ENCODE measurements around the gene WRNIP1.
"Not testable (repeated sequence)": the region's sequence is repeated elsewhere in the genome, so short reads cannot be mapped to it uniquely, and the experiment has no call there.

The WRNIP1 gene

DNA sequence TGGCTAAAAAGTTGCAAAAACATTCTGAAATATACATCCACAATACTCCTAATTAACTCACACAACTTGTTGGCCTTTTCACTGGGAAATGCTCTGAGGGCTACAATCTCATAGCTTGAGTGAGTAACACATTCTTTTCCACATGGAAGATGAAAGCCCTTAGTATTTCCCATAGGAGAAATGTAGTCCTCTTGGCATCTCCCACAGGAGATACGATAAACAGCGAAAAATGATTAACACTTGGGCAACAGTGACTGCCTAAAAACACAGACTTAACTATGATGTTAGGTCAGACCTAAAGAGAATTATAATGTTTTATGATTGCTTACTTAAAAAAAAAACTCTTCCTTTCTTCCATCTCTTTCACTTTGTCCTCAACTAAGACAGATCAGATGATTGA is 23.4 kb upstream of the WRNIP1 start:
- DNase-seq (ENCODE audit: low spot score), result no peak

DNA sequence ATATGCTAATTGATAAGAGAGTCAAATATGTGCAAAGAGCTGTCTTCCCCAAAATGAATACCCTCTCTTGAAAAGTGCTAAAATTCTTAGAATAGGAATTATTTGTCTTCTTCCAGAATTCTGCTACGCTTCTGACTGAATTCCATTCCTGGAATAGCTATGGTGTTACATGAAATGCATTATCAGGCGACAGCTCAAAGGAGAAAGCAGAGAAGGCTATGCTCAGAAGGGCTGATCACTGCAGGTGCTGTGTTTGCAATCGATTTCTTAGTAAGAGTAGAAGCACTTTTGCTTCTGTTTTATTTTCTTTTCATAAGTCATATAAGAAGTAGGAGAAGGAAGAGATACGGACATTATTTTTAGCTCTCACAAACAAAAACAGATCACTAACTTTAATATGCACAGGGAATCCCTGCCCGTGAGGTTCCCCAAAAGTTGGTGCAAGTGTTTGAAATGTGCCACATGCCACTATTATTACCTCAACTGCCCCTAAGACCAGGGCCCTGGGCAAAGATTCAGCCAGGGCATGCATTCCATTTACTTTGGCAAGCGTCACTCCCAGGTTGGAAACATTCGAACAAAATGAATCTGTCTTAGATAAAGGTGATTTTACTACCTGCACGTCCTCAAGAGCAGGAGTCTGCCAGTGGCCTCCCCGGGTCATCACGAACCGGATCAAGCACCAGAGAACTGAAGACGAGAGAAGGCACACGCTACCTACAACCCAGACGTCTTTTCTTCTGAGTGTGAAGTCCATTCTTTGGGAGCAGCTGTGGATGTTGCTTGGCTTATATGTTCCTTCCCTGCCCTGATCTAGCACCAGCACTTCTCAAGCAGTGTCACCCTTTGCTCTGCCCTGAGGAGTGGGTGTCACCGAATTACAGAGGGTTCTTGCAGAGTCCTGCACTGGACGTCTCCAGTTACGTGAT is 21.6 kb upstream of the WRNIP1 start:
- DNase-seq (ENCODE audit: low spot score), result peak; percentile 58

DNA sequence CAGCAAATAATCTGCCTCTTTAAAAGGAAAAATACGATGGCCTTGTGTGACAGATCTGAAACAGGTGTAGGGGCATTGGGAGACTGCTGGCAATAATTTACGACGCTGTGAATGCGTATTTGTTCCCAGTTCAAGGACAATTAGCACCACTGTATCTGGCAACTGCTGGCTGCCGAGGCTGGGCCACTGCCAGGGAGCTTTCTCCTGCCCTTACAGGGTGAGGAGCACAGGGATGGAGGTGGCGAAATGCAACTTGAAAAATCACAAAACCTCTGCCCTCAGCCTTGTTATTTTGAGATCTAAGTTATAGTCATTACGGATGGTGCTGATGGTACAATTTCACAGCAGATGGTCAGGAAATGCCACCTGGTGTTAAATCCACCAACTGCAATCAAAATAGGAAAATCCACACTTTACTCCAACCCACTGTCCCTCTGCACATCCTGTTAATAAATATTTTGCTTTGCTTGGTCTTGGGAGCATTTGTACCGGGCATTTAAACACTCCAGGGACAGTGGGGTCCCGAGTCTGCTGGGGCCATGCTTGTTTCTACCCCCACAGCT is 20.9 kb upstream of the WRNIP1 start:
- DNase-seq (ENCODE audit: low spot score), result peak; percentile 89

DNA sequence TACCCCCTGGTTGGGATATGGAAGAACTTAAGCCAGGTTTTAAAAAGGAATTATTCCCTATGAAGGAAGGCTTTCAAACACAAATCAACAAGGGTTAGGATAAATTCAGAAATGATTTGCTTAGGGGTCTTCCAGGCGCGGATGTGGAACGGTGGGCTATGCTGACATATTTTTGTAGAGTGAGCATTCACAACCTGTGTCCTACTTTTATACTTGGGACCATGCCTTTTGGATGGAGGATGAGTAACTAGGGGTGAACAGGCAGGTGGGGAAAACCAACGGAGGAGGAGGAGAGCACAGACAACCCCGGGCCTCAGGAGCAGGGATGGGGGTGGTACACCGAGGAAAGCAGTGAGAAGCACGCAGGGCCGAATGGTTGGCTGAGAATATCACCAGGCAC is 20.4 kb upstream of the WRNIP1 start:
- DNase-seq (ENCODE audit: low spot score), result no peak

DNA sequence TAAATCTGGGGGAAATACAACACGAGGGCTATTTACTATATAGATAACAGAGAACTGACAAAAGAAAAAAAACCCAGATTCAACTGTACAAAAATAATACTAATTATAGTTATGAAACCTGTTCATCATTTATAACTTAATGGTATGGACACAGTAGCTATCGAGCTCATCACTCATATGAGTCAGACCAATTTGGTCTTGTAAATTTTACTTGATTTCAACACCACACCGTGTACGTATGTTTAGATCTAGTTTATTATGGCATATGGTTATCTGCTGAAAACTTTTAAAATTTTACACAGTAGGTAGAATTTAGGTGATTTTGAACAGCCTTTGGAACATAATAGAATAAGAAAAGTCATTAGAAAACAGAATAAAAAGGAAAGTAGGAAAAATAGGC is 19.9 kb upstream of the WRNIP1 start:
- DNase-seq (ENCODE audit: low spot score), result no peak

DNA sequence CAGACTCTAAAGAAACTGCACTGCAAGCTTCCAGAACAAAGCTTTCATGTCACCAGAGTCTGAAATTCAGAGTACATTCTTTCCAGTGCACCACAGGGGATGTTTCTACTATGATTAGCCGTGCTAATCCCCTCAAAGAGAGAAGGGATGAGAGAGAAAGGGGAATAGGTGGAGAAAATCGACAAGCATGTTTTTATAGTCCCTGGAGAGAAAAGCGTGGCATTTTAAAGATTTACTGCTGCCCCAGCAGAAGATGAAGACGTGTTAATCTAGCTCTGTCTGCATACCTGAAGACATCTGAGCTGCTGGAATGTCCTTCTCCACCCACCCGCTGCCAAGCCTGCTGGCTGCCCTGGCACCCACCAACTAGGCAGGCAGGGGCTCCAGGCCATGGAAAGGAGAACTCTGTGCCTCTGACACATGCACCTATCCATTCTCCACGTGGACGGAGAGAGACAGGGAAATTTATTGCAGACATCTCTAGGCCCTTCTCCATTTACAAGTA is 18.6 kb upstream of the WRNIP1 start:
- DNase-seq (ENCODE audit: low spot score), result peak; percentile 62

DNA sequence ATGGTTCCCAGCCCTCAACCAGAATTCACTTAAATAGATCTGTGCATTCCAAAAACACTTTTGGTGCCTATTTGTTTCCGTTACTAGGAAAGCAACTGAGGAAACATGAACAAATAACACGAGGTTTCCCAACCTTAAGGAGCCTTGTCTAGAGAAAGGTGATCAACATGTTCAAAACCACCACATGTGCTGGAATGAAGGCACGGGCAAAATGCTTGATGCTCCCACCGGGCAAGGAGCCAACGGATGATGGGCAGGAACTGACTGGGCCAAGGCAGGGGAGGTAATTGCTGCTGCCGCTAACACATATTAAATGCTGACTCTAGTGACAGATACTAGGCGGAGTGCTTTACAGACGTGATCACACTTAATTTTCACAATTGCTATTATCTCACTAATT is 17.0 kb upstream of the WRNIP1 start:
- DNase-seq (ENCODE audit: low spot score), result no peak

DNA sequence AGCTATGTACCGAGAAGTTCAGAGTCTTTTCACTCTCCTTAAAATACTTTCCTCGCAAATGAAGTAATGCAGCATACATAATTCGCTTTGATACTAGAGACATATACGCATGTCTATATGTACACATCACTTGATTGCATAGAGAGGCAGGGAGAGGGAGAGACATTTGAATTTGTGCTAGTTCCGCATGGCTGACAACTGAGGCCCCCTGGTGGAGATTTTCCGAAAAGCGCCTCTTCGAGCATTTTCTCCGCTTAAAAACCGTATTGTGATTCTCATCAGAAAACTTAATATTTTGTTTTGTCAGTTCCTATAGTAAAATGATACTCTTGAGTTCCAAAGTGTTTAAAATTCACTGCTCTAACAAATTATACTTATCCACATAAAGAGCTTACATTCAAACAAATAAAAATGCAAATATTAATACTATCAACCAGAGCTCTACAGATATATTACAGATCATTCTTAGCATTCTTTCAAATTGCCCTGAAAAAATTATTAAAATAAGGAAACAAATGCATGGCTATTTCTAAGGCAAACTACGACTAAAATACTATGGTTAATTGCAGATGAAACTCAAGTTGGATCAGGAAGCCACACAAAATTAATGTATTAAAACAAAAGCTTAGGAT is 15.1 kb upstream of the WRNIP1 start:
- DNase-seq (ENCODE audit: low spot score), result peak; percentile 86

DNA sequence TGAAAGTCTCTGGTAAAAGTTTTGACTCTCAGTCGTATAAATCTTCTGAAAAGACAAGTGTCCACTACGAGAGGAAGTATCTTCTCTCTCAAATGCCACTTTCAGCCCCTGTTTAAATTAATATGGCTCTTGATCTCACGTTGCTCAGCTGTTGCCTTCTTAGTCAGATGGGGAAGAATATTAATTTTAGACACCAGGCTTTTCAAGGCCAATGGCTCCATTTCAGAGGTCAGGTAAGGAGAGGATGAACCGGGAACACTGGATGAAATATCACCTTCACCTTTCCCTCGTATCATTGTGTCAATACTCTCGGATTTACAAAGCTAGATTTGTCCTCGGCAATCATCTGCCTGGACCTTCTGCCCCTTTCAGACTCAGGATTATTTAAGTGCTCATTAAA is 14.4 kb upstream of the WRNIP1 start, which contains the start of gene MYLK4:
TSS of gene MYLK4 (minus strand) at position 91 of the 400 bp plus-strand sequence. CDS start 1,628 bp downstream, outside the sequence.
- DNase-seq (ENCODE audit: low spot score), result no peak

DNA sequence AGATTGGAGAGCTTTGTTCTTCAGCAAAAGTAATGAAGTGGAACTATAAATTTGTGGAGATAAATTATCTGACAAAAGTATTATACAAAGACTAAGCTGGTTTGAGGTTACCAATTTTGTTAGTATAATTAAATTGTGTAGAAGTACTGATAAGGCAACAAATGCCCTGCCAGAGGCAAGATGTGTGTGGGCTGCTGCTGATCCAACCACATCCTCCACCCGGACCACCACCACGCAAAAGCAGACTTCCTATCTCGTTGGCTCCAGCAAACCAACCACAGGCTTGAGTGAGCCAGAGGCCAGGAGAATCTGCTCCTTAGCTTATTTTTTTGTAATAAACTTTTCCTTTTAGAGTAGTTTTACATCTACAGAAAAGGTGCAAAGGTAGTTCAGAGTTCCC is 13.3 kb upstream of the WRNIP1 start:
- no peak for DNase-seq (ENCODE audit: low spot score)

DNA sequence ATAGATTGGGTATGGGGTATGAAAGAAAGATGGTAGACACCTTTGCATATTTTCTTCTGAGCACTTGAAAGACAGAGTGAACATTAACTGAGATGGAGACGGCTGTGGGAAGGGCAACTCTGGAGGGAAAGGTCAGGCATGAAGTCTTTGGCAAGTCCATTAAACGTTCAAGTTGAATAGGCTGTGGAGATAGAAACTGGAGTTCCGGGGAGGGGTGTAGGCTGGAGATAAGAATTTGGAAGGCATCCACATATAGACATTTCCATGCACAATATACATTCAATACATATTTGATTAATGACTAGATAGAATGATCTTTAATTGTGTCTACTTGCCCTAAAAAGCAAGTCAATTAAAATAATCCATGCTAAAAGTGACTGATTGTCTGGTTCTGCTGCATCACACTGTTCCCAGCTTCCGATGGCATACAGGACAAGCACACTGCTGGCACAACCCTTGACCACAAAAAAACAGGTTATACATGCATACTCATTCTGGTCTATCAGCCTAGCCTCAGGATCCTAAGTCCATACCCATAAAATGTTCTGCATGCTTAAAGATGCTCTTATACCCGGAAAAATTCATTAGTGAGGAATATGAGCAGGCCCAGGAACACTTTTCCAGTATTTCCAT is 12.6 kb upstream of the WRNIP1 start:
- DNase-seq (ENCODE audit: low spot score), result no peak

DNA sequence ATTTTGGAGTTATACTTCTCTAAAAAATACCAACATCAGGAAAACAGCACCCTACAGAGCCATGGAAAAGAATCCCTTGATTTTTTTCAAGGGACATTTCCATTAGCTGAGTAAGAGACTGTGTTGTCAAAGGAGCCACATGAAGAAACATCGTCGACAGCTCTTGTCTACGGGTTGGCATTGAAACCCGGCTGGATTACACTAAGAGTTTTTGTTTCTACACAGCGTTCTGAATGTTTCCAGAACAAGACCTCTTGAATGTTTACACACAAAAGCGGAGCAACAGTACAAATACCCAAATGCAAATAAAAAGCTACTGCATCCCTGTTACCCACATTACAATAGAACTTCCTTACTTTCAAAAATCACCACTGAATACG is 12.1 kb upstream of the WRNIP1 start:
- DNase-seq (ENCODE audit: low spot score), result no peak

DNA sequence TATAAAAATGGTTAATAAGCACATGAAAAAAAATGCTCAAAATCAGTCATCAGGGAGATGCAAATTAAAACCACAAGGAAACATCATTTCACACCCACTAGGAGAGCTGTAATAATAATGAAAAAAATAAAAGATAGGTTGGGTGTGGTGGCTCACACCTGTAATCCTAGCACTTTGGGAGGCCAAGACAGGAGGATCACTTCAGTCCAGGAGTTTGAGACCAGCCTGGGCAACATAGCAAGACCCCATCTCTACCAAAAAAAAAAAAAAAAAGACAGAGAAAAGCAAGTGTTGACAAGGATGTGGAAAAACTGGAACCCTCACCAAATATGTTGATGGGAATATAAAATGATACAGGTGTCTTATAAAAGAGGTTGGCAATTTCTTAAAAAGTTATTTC is 11.4 kb upstream of the WRNIP1 start:
- no peak for DNase-seq (ENCODE audit: low spot score)

DNA sequence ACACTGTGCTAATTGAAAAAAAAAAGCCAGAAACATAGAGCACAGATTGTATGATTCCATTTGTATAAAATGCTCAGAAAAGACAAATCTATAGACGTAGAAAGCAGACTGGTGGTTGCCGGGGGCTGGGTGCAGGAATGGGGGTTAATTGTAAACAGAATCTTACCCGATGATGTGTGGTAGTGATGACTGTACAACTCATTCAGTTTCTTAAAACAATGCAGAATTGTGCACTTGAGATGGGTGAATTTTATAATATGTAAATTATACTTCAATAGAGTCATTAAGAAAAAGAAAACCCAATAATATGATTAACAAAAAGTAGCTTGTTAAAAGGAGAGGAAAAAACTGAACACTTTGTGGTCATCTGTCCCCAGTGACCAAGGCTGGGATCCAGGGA is 10.8 kb upstream of the WRNIP1 start:
- no peak for DNase-seq (ENCODE audit: low spot score)

DNA sequence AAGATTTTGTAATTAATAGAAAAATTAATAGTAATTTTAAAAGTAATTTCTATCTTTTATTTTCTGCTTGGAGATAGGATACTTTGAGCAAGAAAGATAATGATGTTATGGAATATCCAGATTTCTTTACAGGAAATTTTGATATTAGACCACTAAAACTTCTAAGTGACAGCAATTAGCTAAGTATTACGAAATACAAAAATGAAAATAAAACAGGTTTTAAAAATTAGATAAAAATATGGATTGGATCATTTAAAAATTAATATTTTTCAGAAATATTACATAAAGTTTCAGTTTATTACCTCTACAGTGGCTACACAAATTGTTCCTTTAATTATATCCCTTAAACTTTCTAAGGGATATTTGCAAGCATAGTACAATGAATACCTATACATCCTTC is 10.3 kb upstream of the WRNIP1 start:
- no peak for DNase-seq (ENCODE audit: low spot score)

DNA sequence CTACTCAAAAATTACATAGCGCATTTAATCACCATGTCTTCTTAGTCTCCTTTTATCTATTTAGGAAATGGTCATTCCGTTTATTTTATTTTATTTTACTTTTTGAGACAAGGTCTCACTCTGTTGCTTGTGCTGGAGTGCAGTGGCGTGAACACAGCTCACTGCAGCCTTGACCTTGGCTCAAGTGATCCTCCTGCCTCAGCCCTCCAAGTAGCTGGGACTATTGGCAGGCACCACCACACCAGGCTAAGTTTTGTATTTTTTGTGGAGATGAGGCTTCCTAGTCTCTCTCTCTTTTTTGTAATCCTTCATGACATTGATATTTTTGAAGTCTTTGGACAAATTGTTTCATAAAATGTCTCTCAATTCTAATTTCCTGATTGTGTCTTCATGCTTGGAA is 9.7 kb upstream of the WRNIP1 start:
- DNase-seq (ENCODE audit: low spot score), result no peak

DNA sequence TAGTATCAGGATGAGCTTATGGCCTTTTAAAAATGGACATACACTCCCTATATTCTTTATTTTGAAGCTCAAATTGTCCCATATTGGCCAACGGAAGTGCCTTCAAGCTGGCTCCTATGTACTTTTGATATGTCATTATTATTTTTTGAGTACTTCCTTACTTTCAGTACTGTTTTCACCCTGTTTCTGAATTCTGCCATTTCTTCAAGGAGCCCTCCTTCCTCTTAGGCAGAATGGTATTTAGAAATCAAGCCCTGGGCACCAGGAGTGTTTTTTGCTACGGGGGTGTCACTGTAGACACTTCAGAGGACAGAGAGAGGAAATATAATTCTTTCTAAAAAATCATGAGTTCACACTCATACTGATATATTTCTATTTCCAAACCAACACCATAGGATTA is 9.0 kb upstream of the WRNIP1 start:
- DNase-seq (ENCODE audit: low spot score), result no peak

DNA sequence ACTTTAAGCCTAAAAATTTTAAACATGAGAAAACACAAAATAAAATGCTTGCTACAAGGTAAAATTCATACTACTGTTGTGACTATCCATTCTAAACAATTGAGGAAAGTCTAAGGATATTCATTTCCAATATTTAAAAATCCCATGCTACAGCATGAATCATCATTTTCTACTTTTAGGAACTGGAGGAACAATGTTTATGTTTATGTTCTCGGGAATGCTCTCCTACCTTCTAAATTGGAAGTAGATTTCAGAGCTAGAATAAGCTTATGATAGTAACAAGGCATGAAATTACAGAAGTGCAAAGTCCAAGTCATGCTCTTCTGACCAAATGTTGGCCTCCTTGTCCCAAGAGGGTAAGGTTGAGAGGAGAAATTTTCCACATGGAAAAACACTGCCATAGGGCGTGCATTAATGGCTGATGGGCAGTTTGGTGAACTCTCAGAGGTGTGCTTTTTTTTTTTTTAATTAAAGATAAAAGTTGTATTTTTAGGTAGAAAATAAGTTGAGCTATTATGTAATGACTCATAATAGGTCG is 8.4 kb upstream of the WRNIP1 start:
- no peak for DNase-seq (ENCODE audit: low spot score)

DNA sequence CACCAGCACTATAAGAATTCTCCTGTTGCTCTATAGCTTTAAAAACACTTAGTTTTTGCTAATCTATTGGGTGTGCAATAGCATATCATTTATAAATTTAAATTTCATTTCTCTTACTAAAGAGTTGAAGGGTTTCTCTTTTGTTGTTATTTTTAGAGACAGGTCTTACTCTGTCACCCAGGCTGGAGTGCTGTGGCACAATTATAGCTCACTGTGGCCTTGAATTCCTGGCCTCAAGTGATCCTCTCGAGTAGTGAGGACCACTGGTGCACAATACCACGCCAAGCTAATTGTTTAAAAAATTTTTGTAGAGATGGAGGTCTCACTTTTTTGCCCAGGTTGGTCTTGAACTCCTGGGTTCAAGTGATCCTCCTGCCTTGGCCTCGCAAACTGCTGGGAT is 6.2 kb upstream of the WRNIP1 start:
- no peak for DNase-seq (ENCODE audit: low spot score)

DNA sequence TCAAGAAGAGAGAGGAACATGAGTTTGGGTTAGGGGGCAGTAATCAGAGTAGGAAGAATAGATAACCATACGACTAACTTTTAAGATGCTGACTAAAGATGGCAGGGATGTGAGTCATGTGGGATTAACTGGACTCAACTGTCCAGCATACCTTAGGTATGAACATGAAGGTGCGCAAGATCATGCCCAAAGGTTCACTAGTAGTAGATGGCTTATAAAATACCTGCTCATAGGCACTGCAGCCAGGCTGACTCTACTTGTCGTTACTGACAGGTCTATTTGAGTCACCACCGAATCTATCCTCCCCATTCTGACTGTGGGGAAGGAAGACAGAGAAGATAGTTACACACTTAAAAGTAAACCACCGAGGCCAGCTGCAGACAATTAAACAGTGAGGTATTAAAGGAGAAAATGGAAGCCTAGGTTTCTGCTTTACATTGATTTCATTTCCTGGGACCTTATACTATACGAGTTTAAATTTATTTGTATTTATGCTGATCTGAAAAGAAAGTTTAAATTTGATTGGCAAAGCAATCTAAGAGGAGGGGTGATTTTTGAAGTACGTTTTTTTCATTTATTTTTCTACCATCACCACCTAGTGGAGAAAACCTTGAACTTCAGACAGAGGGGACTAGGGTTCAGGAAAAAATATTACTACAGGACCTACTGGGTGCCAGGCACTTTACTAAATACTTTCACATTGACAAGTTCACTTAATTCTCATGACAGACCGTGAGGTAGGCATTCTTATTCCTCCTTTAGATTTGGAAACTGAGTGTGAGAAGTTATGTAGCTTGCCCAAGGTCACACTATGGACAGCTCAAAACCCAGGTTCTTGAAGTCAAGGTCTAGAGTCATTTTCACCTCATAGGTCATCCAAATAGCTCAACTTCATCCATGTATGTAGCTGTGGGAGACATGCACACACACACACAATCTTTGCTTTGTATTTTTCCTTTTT is 4.0 kb upstream of the WRNIP1 start:
- no peak for DNase-seq (ENCODE audit: low spot score)

DNA sequence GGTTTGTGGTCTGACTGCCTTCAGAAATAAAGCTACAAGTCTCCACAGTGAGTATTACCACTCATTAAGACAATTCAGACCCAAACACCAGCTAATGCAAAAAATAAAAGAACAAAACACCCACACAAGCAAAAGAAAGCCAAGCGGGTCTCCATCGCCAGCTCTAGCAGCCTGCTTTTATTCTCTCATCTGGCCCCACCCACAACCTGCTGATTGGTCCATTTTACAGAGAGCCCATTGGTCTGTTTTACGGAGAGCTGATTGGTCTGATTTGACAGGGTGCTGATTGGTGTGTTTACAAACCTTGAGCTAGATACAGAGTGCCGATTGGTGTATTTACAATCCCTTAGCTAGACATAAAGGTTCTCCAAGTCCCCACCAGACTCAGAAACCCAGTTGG is 2.3 kb upstream of the WRNIP1 start:
- not testable (repeated sequence) for DNase-seq (ENCODE audit: low spot score)

All from cerebellar cortex (tissue), 1 donor.